WI38 (cell line): ENCODE measurements around the gene SDC3.

ENCODE experiments used
- H3K4me3 ChIP-seq: 2 replicates; pipeline ENCODE4 v1.5.1; 2011; ENCODE audit warnings: low read depth, mild to moderate bottlenecking, control low read depth, low read length
- TF ChIP-seq, protein P1 (sequence below): IDR thresholded peaks from 2 replicates; pipeline ENCODE4 v1.5.1; 2012; ENCODE audit warnings: low read depth, mild to moderate bottlenecking, control low read depth, low read length

SDC3 gene

DNA sequence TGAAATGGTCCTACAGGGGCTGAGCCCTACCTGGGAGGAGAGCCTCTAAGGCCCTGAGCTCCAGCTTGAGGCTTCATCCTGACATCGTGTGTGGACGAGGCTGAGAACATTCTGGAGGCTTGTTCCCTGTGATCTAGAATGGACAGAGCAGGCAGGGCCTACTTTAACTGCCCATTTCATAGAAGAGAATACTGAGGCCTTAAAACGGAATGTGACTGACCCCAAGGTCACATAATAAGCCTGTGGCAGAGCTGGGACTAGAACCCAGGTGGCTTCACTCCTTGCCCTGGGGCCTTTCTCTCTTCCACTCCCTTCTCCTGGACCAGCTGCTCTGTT, 6.0 kb upstream of the SDC3 start:
- TF ChIP-seq, protein P1, sequence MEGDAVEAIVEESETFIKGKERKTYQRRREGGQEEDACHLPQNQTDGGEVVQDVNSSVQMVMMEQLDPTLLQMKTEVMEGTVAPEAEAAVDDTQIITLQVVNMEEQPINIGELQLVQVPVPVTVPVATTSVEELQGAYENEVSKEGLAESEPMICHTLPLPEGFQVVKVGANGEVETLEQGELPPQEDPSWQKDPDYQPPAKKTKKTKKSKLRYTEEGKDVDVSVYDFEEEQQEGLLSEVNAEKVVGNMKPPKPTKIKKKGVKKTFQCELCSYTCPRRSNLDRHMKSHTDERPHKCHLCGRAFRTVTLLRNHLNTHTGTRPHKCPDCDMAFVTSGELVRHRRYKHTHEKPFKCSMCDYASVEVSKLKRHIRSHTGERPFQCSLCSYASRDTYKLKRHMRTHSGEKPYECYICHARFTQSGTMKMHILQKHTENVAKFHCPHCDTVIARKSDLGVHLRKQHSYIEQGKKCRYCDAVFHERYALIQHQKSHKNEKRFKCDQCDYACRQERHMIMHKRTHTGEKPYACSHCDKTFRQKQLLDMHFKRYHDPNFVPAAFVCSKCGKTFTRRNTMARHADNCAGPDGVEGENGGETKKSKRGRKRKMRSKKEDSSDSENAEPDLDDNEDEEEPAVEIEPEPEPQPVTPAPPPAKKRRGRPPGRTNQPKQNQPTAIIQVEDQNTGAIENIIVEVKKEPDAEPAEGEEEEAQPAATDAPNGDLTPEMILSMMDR, result no peak
- H3K4me3 ChIP-seq, result no peak overlapping the region

DNA sequence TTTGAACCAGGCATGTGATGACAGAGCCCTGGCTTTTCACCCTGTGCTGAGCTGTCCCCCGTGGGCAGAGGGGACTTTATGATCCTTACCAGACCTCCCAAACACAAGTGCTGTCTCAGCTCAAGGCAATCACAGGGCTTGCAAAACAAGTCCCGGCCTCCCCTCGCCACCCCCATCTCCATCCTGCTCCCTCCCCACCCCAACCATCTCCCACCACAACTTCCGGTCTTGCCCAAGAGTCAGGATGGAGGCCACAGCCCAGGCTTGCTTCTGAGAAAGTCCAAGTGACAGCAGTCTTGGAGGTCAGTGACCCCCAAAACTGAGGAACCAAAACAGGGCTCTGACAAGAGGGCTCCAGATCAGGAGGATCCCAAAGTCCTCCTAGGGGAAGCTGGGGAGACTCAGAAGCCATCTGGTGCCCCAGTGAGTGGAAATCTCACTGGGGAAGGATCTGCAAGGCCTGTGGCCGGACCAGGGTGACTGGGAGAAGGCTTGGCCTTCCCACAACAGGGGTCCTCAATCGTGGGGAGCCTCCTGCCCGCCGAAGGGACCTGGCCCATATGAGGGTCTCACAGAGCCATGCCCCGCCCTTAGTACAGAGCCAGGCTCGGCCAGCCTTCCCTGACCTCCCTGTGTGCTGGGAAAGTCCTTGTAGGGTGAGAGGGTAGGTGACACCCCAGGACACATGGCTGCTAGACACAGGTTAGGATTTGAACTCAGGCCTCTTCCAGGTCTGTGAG, 4.5 kb upstream of the SDC3 start:
- TF ChIP-seq, protein P1, result no peak
- H3K4me3 ChIP-seq, result no peak overlapping the region

DNA sequence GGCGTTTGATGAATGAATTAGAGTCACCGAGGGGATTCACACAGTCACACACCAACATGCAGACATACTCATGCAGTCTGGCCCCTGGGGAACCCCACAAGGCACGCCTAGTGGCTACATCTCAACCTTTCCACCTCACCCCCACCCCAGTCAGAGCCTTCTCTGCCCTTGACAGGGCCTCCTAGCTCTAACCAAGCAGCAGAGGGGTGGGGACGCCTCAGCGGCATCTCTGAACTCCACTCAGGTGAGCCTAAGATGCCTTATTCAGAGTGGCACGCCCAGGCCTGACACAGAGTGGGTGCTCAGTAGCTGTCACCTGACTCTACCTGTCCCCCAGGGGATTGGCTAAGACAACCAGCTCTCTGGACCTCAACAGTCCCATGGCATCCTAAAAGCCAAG, 3.7 kb upstream of the SDC3 start:
- no peak overlapping the region for H3K4me3 ChIP-seq
- TF ChIP-seq, protein P1, result no peak

DNA sequence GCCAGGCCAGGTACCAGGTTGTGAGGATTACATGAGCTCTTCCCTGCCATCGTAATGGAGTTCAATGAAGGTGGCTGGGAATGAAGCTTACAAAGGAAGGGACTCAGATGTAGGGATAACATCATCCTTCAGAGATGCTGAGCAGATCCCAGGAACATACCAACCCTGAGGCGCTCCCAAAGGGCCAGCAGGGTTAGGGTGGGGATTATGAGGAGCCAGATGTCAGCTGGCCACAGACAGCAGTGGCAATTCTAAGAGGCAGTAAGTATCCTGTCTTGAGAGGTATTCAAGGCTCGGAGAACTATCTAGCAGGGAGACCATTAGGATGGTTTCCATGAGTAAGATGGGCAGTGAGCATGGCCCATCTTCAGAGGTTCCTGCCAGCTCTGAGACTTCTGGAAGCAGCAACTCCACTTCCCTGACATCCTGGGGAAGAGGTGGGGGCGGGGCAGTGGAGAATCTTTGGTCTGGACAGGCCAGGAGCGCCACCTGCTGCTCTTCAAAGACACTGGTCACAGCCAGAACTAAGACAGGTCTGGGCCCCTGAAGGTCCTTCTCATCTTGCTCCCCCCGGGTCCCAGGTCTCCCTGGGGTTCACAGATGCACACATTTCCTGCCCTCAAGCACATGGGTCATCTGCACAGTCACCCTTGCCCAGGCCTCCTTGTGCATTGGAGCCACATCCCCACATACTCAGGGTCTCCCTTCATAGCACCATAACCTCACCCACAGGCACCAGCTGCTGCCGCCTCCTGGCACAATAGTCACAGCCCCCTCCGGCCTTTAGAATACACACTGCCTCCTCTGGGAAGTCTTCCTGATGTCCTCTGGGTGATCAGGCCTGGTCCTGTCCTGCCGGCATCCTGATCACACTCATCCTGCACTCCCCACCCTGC, 2.7 kb upstream of the SDC3 start:
- TF ChIP-seq, protein P1, result peak; percentile 87
- H3K4me3 ChIP-seq, result no peak overlapping the region

DNA sequence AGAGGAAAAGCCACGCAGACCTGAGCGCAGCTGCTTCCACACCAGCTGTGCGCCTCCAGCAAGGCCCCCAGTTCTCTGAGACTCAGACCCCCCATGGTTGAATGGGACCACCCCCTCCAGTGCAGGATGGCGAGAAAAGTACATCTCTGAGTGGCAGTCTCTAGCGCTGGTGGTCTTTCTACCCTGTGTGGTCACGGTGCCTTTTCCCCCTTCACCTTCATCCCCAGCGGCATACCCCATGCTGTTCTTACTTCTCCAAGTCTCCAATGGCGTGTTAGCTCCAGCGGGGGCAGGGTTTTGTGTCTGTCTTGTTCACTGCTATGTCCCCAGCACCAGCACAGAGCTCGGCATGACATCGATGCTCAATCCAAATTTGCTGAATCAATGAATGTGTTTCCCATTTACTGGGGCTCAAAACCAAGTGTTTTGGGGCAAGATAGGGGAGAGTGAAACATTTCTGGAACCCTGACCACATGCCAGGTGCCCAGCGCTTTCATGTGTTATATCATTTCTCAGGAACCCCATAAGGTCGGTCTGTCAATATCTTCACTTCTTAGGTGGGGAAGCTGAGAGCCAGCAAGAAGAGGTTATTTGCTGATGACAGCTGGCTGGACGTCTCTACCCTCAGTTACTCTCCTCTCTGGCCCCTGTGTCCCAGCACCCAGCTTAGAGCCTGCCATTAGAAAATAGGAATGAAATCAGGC, 959 bp upstream of the SDC3 start:
- H3K4me3 ChIP-seq, result peak overlapping the region; percentile 49; the same call in 1 of the 2 replicates
- TF ChIP-seq, protein P1, result no peak

DNA sequence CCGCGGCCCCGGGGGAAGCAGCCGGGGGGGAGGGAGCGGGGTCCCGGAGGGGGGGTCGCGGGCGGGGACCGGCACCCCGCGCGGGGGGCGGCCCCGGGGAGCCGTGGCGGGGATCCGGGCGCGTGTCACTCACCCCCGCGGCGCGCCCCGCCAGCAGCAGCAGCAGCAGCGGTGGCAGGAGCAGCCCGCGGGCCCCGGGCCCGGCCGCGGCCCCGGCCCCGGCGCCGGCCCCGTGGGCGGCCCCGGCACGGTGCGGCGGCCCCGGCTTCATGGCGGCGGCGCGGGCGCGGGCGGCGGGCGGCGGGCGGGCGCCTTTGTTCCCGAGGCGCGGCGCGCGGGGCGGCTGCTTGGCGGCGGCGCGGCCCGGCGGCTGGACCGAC, 252 bp downstream of the SDC3 start:
- TF ChIP-seq, protein P1, result no peak
- H3K4me3 ChIP-seq, result peak overlapping the region; percentile 83
